GM18907 (cell line): ENCODE results near the gene CETP.
"Not testable (repeated sequence)": the region's sequence is repeated elsewhere in the genome, so short reads cannot be mapped to it uniquely, and the experiment has no call there.

Source experiments
- ATAC-seq: cut with Tn5 transposase; IDR thresholded peaks from one replicate; pipeline ENCODE4 v1.9.1; 2021; ENCODE audit warnings: mild to moderate bottlenecking, moderate library complexity; ENCODE audit not compliant: unreplicated experiment

Gene CETP

DNA sequence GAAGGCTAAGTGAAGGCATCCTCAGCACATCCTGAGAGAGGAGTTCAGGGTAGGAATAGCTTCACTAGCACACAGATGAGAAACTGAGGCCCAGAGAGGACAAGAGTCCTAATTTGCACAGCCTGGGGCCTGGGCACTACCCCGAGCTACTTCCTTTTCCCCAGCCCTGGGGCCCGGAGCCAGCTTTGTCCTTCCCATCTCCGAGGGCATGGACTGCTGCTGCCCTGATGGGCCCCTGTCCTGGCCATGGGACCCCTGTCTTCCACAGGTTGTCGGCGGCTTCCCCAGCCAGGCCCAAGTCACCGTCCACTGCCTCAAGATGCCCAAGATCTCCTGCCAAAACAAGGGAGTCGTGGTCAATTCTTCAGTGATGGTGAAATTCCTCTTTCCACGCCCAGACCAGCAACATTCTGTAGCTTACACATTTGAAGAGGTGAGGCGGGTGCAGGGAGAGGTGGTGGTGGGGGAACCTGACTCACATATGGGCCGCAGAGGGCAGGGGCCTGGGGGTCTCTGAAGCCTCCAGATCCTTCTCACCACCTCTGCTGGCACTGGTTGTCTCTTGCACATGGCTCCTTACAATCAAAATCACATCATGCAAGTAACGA lies 16.2 kb downstream of the CETP start:
- no peak for ATAC-seq

DNA sequence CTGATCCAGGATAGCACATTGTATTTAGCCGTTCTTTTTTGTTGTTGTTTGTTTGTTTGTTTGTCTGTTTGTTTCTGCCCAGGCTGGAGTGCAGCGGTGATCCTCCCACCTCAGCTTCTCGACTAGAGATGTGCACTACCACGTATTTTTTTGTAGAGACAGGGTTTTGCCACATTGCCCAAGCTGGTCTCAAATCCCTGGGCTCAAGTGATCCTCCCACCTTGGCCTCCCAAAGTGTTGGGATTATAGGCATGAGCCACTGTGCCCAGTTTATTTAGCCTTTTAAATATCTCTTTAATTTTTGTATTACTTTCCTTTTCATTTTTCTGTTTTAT lies 18.4 kb downstream of the CETP start:
- ATAC-seq, result no peak

DNA sequence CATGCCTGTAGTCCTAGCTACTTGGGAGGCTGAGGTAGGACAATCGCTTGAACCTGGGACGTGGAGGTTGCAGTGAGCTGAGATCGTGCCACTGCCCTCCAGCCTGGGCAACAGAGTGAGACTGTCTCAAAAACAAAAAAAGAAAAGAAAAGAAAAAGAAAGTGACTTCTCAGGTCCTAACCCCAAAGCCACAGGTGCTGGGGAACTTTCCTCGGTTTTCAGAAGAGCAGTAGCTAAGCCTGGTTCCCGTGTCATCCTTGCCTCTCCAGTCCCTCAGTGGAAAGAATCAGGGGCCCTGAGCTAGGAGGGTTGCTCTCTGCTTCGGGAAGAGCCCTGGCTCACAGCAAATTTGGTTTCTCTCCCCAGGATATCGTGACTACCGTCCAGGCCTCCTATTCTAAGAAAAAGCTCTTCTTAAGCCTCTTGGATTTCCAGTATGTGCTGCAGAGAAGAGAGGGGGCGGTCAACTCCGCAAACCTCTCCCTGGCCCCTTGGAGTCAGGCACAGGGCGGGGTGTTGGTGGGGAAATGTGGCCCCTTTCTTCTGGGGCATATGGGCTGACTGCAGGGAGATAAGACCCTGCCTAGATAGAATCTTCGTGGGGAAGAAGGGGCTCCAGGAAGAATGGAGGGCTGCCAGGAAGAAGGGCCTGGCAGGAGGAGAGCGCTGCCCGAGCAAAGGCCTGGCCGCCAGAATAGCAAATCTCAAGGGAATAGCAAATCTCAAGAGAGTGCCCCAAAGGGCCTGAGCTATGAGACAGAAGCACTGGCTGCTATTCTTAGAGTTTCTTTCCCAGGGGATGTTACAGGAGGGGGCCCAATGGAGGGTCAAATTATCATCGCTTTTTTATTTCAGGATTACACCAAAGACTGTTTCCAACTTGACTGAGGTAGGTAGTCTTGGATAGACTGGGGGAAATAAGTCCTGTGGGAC lies 19.3 kb downstream of the CETP start:
- ATAC-seq, result peak; percentile 61

DNA sequence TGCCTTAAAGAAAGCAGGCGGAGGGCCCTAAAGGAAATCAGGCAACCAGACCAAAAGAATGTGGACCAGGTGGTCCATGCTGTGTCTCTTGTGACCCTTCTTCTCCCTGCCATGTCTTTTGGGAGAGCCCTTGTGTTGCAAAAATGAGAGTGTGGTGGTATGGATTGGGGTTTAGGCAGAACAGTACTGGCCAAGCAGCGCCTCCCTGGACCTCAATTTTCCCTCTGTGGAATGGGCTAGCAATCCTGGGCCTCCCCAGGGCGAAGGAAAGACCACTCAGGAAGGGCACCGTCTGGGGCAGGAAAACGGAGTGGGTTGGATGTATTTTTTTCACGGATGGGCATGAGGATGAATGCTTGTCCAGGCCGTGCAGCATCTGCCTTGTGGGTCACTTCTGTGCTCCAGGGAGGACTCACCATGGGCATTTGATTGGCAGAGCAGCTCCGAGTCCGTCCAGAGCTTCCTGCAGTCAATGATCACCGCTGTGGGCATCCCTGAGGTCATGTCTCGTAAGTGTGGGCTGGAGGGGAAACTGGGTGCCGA lies 20.1 kb downstream of the CETP start:
- ATAC-seq, result no peak

DNA sequence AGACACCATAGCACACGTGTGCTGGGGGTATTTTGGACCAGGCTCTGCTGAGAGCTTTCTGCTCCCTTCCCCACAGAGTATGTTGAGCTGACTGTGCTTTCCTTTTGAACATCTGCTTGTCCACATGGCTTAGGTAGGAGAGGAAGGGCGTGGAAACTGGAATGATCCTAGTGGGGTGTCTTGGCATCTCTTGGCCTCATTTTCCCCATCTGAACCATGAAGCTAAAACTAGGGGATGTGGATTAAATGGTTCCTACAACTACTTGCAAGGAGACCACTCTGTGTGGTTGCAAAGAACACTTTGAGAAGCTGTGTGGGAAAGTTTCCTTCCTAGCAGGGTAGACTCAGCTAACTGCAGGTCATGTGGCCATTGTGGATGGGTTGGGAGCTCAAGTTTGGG lies 20.9 kb downstream of the CETP start:
- ATAC-seq, result no peak

DNA sequence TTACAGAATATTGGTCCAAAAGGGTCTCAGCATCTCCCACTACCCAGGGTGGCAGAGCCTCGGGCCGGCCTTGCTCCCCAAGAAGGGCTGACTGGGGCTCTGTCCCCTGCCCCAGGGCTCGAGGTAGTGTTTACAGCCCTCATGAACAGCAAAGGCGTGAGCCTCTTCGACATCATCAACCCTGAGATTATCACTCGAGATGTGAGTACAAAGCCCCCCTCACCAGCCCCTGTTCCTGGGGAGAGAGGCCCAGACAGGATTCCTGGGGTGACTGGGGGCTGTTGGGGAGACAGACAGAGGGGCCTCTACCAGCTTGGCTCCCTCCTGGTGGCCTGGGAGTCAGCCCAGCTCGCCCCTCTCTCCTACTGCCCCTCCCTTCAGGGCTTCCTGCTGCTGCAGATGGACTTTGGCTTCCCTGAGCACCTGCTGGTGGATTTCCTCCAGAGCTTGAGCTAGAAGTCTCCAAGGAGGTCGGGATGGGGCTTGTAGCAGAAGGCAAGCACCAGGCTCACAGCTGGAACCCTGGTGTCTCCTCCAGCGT lies 21.5 kb downstream of the CETP start:
- no peak for ATAC-seq

DNA sequence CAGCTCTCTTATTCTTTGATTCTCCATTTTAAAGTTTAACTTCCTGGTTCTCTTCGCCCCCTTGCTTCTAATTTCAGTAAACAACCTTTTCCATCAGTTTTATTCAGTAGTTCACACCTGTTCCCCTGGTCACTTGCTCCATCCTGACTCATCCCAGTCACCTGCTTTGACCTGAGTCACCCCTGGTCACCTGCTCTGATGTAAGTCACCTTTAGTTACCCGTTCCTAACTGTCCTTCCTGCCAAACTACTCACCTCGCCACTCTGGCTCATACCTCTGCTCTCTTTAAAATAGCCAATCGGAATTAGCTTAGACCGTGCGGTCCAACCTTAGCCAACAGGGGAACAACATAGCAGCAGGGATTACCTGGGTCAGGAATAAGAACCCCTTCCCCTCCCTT lies 22.9 kb downstream of the CETP start:
- ATAC-seq, result no peak

DNA sequence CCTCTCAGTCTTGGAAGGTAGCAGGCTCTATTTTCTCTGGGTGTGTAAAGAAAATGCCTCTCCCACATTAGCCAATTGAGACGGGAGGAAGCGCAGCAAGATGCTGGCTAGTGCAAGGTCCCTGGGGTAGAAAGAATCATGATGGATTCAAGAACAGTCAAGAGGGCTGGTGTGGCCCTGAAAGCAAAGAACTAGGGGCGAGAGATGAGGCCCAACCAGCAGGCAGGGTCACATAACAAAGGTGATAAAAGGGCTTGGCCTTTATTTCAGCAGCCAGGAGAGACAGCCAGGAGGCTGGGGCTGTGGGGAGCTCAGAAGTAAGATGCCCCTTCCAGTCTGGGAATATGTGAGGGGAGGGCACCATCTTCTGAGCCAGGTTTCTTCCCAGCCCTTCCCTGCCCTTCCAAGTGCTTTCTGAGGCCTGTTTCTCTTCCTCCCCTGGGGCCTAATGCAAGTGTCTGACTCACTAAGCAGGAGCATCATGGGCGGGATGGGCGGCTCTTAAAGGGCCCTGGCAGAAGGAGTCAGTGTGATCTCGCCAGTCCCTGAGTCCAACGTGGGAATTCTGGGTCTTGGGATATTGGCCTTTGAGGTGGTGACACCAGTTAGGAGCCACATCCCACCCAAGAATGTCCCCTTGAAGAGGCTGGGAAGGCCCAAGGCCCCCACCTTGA lies 23.7 kb downstream of the CETP start:
- ATAC-seq, result no peak

DNA sequence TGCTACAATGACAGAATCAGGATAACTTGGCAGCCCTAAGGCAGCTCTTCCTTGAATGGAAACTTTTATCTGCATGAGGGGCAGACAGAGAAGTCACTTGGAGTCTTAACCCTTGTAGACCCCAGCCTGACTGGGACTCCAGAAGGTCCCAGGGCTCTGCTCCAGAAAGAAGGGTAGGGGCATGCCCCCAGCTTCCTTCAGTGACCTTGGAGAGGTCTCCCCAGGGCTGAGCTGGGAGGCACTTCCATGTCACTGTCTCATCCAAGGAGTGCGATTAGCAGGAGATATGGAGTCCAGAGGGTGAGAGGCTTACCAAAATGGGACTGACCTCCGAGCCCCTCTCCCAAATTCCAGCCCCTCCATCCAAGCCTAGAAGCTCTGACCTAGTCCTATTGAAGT lies 24.2 kb downstream of the CETP start:
- ATAC-seq, result no peak

DNA sequence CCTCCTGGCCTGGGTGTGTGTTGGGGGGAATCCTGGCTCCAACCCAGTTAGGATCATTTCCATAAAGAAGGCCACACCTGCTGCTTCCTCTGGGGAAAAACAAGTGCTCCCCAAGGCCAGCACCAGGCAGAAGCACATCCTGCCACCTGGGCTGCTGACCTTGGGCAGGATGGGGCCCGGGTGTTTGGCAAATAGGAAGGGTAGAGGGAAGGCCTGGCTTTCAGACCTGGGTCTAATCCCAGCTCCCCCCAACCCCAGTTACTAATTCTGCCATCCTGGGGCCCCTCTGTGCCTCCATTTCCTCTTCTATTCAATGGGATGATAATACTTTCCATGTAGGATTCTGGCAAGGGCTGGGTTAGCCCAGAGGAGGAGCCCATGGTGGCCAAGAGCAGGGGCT lies 24.6 kb downstream of the CETP start:
- no peak for ATAC-seq

DNA sequence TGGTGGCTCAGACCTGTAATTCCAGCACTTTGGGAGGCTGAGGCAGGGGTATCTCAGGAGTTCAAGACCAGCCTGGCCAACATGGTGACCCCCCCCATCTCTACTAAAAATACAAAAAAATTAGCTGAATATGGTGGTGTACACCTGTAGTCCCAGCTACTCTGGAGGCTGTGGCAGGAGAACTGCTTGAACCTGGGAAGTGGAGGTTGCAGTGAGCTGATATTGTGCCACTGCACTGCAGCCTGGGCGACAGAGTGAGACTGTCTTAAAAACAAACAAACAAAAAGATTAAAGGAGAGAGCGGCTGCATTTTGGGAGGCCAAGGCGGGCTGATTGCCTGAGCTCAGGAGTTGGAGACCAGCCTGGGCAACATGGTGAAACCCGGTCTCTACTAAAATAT lies 25.2 kb downstream of the CETP start:
- ATAC-seq, result not testable (repeated sequence)

DNA sequence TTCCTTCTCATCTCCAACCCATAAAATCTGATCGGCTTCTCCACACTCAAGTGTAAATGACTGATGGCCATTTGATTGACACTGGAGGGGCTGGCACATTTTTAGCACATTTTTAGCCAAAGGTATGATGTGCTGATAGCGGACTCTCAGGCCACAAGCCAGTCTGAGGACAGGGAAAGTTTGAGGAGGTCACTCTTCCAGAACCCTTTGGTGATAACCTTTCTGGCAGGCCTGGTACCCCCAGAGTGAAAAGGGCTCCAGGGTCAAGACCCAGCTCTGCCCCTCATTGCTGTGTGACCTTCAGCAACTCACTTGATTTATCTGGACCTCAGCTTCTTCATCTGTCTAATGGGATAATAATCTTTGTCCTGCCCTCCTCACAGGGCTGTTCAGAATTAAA lies 25.9 kb downstream of the CETP start:
- no peak for ATAC-seq

DNA sequence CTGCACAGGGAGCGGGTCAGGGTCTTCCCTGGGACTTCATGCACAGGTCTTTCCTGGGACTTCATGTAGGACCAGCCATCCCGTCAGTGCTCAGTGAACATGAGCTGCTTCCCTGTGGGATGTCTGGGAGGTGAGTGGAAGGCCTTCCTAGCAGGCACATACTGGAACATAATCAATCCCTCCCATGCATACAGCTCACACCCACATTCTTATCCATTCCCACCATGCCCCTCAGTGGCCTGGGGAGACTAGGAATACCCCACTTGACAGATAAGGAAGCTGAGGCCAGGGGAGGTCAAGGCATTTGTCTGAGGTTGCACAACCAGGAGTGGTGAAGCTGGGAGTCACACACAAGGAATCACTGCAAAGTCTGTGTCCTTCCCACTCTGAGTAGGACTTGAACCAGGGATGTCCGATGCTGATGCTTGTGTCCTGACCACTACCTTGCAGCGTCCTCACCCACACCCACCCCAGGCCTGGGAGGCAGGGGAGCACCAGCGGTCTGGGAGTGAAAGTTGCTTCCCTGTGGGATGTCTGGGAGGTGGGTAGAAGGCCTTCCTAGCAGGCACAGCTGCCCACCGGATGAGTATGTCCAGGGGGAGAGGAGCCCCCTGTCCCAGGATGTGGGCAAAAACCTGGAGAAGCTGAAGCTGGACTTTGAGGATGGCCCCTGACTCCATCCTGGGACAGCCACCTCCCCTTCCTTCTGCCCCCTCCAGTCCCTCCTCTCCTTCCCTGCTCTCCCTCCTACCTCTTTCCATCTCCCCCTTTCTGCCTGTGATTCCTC lies 26.6 kb downstream of the CETP start:
- ATAC-seq, result no peak

DNA sequence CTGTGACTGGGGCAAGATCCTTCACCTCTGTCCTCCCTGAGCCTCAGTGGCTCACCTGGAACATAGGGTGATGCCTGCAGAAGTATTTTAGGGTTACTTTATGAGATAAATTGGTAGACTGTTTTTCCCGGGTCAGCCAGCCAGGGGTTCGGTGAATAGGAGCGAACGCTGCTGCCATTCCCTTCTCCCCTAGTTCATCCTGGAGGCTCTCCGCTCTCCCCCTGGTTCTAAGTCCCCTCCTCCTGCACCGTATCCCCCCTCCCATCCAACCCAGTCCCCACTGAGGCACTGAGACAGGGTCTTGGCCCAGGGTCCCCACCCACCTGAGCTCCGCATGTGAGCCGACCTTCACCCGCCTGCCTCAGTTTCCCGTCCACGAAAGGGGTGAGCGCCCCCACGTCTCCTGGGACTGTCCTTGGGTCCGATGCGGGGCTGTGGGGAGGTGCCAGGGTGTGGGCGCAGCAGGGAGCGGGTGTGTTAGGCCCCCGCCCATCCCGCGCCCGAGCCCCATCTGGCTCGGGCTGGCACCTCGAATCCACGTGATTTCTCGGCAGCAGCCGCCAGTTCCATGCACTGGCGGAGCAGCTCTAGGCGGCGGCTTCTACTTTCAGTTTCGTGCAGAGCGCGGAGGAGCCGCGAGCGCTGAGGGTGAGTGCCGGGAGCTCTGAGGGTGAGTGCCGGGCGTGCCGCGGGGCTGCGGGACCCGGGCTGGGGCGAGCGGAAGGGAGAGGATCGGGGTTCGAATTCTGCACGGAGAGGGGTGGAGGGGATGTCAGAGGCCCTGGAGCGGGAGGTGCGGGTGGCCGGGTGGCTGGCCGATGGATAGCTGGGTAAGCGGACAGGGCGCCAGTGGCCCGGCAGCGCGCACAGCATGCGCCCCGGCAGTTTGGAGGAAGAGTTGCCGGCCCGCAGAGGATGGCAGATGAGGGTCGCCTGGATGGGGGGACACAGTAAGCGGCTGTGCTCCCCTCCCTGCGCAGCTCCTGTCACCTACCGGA lies 27.5 kb downstream of the CETP start, which contains the start of gene NLRC5:
NLRC5 (plus strand) TSS at position 610 of the 998 bp plus-strand sequence. CDS start 31,156 bp downstream, outside the sequence.
- ATAC-seq, result peak; percentile 81

DNA sequence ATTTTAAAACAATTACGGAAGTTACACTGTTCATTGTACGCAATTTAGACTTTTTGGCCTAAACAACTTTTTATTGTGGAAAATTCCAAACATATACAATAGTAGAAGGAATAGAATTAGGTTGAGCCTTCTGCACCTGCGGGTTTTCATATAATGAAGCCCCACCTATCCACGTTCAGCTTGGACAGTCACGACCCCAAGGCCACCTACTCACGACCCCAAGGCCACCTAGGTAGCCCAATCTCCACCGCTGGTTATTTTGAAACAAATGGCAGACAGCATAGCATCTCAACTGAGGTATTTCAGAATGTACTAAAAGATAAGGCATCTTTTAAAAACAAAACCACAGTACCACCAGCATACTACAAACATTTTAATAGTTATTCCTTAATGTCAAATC lies 28.2 kb downstream of the CETP start:
- ATAC-seq, result no peak

DNA sequence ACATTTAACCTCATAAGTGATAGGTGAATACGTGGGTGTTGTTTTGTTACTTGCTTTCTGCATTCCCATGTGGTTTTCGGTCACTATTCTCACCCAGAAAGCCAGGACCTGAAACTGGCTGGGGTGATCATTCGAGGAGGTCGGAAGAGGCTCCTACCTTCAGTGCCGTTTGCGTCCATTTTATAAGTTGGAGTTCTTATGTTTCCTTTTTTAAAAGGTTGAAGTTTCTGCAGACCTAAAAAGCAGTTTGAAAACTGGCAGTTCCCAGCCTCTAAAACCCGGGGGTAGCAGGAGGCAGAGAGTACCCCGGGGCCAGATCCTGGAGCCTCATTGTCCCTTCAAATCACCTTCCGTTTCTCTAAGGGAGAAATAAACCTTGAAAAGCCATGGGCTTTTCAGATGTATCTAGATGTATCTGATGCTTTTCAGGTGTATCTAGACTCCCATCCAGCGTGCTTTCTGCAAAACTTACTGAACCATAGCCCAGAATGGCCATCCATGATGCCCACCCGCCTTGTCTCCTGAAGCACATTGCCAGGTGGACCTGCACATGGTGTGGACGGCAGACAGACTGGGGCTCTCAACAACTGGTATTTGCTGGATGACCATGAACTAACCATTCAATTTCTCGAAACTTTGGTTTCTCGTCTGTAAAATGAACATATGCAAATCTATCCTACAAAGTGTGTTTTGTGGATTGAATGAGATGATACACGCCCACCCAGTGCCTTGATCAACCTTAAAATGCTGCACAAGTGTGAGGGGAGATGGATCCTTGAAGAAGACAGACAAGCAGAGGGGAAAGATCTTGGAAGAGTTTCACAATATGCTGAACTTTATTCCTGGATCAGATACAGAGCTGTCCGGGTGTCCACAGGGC lies 28.9 kb downstream of the CETP start:
- ATAC-seq, result no peak

DNA sequence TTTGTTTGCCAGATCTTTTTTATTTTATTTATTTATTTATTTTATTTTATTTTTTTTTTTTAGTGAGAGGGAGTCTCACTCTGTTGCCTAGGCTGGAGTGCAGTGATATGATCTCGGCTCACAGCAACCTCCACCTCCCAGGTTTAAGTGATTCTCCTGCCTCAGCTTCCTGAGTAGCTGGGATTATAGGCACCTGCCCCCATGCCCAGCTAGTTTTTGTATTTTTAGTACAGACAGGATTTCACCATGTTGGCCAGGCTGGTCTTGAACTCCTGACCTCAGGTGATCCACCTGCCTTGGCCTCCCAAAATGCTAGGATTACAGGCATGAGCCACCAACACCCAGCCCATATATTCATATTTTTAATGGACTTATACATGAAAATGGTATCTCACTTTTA lies 30.7 kb downstream of the CETP start:
- ATAC-seq, result not testable (repeated sequence)

DNA sequence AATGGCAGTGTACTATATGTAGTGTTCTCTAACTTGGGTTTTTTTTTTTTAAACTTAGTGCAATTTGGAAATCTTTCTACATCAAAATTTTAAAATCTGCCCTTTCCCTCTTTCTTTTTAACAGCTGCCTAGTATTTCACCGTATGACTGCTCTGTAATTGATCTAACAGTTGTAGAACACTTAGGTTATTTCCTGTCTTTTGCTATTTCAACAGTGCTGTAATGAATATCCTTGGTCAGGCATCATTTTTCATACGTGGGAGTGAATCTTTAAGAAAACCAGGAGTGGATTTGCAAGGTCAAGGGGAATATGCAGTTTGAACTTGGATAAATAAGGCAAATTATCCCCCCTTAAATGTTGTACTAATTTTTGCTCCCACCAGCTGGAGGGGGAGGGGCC lies 31.5 kb downstream of the CETP start:
- ATAC-seq, result no peak
